Effector memory CD8-positive, alpha-beta T cell (primary cell): ENCODE results near the gene SRC.

Experiments
- ATAC-seq: fragments of 150-1000 bp; cut with Tn5 transposase; replicated peaks from 2 replicates; pipeline ENCODE4 v1.10.0; 2021; ENCODE audit warnings: mild to moderate bottlenecking, moderate library complexity
- DNase-seq, 3 experiments: peaks; one replicate each; pipeline ENCODE4 v3.0.0; 2021
- H3K27ac Mint-ChIP-seq, 2 donors: one replicate each; pipeline ENCODE4 v1.8.0; 2022; ENCODE audit warnings: mild to moderate bottlenecking in 2 of 2, mixed read lengths in 2 of 2, moderate library complexity in 2 of 2
- H3K27me3 Mint-ChIP-seq, 2 donors: one replicate each; pipeline ENCODE4 v1.8.0; 2022; ENCODE audit warnings: mixed read lengths in 2 of 2
- H3K36me3 Mint-ChIP-seq: one replicate; pipeline ENCODE4 v1.8.0; 2022; ENCODE audit warnings: mild to moderate bottlenecking, moderate library complexity, mixed read lengths; ENCODE audit not compliant: insufficient read depth
- H3K4me1 Mint-ChIP-seq, 2 donors: one replicate each; pipeline ENCODE4 v1.8.0; 2022; ENCODE audit warnings: low read depth in 2 of 2, mixed read lengths in 2 of 2
- H3K4me3 Mint-ChIP-seq, 2 donors: one replicate each; pipeline ENCODE4 v1.8.0; 2022; ENCODE audit warnings: mild to moderate bottlenecking in 2 of 2, mixed read lengths in 2 of 2, moderate library complexity in 2 of 2
- H3K9me3 Mint-ChIP-seq, 2 donors: one replicate each; pipeline ENCODE4 v1.8.0; 2022; ENCODE audit warnings: mixed read lengths in 2 of 2

The SRC gene

GRCh38 chr20:37454636-37455385 is 108.9 kb downstream of the SRC start:
- no peak overlapping the region for H3K27ac Mint-ChIP-seq
- ATAC-seq = no peak
- H3K36me3 Mint-ChIP-seq = peaks cover 3% of the 10 kb centered on the region
- no peak for DNase-seq
- H3K4me1 Mint-ChIP-seq = no peaks in the 10 kb centered on the region
- no peak overlapping the region for H3K4me3 Mint-ChIP-seq
- no peaks in the 10 kb centered on the region for H3K9me3 Mint-ChIP-seq
- peaks cover 13 to 16% of the 10 kb centered on the region in 2 donors for H3K27me3 Mint-ChIP-seq
